GM12801 (cell line): ENCODE results near the gene TYW5.

Source experiments
- CTCF ChIP-seq: IDR thresholded peaks from one replicate; pipeline ENCODE4 v1.5.1; 2011; ENCODE audit warnings: control low read depth; ENCODE audit not compliant: insufficient read length; ENCODE audit errors: extremely low read depth

The TYW5 gene

GRCh38 chr2:199922856-199923255 is 32.4 kb downstream of the TYW5 start:
- TF ChIP-seq CTCF, result no peak

GRCh38 chr2:199916980-199917379 is 38.3 kb downstream of the TYW5 start:
- TF ChIP-seq CTCF, result no peak

GRCh38 chr2:199914372-199914958 is 40.8 kb downstream of the TYW5 start:
- no peak for TF ChIP-seq CTCF

- TF ChIP-seq CTCF, result no peak
Measured at GRCh38 chr2:199911877-199912161, 43.5 kb downstream of the TYW5 start.

- no peak for TF ChIP-seq CTCF
Measured at GRCh38 chr2:199911052-199911876, 44.0 kb downstream of the TYW5 start, which contains the start of gene C2orf69. Gene C2orf69 (plus strand): TSS chr2:199911293. CDS start chr2:199911439, 146 bp downstream.

- no peak for TF ChIP-seq CTCF
Measured at GRCh38 chr2:199910338-199911051, 44.8 kb downstream of the TYW5 start.

- TF ChIP-seq CTCF, result no peak
Measured at GRCh38 chr2:199907008-199907714, 48.1 kb downstream of the TYW5 start.
